ENCODE measurements around the gene RPS15A.

The RPS15A gene

DNA sequence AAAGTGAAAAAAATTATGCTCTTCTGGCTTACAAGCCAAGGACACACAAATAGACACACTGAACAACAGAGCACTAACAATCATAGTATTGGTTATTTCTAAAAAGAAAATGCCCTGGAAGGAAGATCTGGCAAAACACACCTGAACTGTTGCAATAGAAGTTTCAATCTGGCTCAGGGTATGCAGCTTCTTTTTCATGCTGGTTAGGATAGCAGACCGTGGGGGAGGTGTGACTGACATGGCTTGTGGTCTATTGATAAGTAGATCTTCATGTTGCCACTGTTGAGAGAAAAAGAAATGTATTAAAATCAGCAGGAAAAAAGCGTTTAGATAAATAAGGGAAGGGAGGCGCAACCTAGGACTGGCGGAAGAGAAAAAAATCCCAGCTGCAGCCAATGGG lies 37.8 kb upstream of the RPS15A start:
- Histone ChIP-seq H3K9ac (ENCODE audit: insufficient read length) (no peak overlapping the region), H3K36me3 (ENCODE audit: insufficient read depth, low read length) (peaks cover 52% of the 10 kb centered on the region), H3K4me3 (no peak overlapping the region), H3K27ac (no peak overlapping the region), H3K9me3 (ENCODE audit: low read depth, low read length) (no peaks in the 10 kb centered on the region)
- TF ChIP-seq POLR2AphosphoS5 (IDR thresholded peaks at IDR 0.05; ENCODE audit: borderline replicate concordance, low read depth, low read length) (no peak), EZH2 (IDR thresholded peaks at IDR 0.05) (no peak), FOXP2 (optimal IDR thresholded peaks at IDR 0.05; ENCODE audit: control extremely low read depth, extremely low read length, insufficient read depth) (no peak)
- no peak for DNase-seq (ENCODE audit: low read depth, low spot score)

DNA sequence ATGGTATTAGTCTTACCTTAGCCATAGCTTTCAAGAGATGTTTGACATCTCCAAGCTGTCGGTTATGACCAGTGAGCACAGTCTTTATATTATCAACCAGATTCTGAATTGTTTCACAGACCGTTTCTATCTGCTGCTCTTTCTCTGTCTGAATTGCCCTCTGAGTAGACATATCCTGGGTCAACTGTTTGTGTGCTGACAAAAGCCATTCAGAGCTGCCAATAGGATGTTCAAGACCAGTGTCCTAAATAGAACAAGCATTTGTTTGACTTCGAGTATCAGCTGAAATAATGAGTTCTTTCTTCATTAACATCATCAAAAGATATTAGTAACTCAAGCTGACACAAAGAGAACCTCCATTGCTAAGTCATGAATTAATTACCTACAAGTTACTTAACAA lies 26.2 kb upstream of the RPS15A start:
- H3K4me3 ChIP-seq: no peak overlapping the region
- no peak overlapping the region for H3K9ac ChIP-seq (ENCODE audit: insufficient read length)
- no peaks in the 10 kb centered on the region for H3K9me3 ChIP-seq (ENCODE audit: low read depth, low read length)
- no peak for DNase-seq (ENCODE audit: low read depth, low spot score)
- H3K27ac ChIP-seq: no peak overlapping the region
- peaks cover 66% of the 10 kb centered on the region for H3K36me3 ChIP-seq (ENCODE audit: insufficient read depth, low read length)
- TF ChIP-seq FOXP2 (optimal IDR thresholded peaks at IDR 0.05; ENCODE audit: control extremely low read depth, extremely low read length, insufficient read depth) (no peak), POLR2AphosphoS5 (IDR thresholded peaks at IDR 0.05; ENCODE audit: borderline replicate concordance, low read depth, low read length) (no peak), EZH2 (IDR thresholded peaks at IDR 0.05) (no peak)

DNA sequence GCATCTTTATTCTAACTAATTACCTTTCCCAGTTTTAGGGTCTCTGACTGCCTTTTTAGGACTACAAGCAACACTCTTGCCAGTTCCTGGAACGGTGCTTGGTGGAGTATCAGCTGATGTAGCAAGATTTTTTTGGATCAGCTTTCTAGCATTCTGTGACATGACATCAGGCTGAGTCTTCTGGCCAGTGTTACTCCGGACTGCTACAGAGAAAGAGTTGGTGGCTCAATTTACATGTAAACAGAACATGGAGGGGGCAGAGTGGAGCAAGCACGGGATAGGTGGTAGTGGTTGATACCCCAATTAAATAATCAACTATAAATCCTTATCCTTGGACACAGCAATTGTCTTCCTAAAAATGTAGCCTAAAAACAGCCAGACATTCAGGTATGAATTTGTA lies 21.8 kb upstream of the RPS15A start:
- H3K9ac ChIP-seq (ENCODE audit: insufficient read length): no peak overlapping the region
- no peaks in the 10 kb centered on the region for H3K9me3 ChIP-seq (ENCODE audit: low read depth, low read length)
- H3K36me3 ChIP-seq (ENCODE audit: insufficient read depth, low read length): peaks cover 73% of the 10 kb centered on the region
- H3K27ac ChIP-seq: no peak overlapping the region
- DNase-seq (ENCODE audit: low read depth, low spot score): no peak
- TF ChIP-seq FOXP2 (optimal IDR thresholded peaks at IDR 0.05; ENCODE audit: control extremely low read depth, extremely low read length, insufficient read depth) (no peak), EZH2 (IDR thresholded peaks at IDR 0.05) (no peak), POLR2AphosphoS5 (IDR thresholded peaks at IDR 0.05; ENCODE audit: borderline replicate concordance, low read depth, low read length) (no peak)
- H3K4me3 ChIP-seq: no peak overlapping the region

DNA sequence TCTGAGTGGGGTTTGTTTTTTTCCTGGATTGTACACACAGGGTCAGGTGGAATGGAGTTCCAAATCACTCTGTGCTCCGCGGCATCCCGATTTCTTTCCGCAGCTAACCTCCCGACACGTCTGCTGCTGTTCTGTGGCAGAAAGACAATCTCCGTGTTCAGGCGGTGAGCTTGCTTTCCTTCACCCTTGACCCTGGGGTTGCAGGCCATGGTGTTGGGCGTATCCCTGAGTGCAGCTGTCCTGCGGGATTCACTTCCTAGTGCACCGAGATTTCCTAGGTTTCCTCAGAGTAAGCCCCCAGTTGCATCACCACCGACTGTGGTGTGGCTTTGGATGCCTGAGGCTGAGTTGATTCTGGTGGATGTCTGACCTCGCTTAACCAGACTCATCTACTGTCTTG lies 19.0 kb upstream of the RPS15A start:
- Histone ChIP-seq H3K36me3 (ENCODE audit: insufficient read depth, low read length) (peaks cover 49% of the 10 kb centered on the region), H3K9ac (ENCODE audit: insufficient read length) (no peak overlapping the region), H3K27ac (no peak overlapping the region), H3K9me3 (ENCODE audit: low read depth, low read length) (no peaks in the 10 kb centered on the region), H3K4me3 (no peak overlapping the region)
- no peak for DNase-seq (ENCODE audit: low read depth, low spot score)
- TF ChIP-seq EZH2 (IDR thresholded peaks at IDR 0.05) (no peak), FOXP2 (optimal IDR thresholded peaks at IDR 0.05; ENCODE audit: control extremely low read depth, extremely low read length, insufficient read depth) (no peak), POLR2AphosphoS5 (IDR thresholded peaks at IDR 0.05; ENCODE audit: borderline replicate concordance, low read depth, low read length) (no peak)

DNA sequence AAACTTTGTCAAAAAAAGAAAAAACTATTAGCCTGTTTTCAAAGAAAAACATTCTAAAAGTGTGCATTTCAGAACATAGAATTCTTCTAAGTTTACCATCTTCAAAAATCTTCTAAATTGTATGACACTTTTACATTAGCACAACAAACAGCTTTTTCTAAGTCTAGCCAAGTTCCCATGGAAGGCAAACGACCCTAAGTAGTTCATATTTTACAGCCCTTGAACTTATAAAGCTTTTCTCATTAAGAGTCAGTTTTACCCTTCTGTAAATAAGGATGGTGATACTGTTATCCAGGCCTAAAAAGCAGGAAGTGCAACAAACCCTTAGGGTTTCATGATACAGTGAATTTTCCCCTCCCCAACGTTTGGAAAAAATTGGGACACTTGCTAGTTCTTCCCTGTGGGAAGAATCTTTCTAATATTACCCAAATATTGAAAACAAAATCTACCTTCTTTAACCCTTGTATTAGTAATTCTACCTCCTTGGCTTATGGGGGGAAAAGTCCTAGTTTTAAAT lies 15.2 kb upstream of the RPS15A start:
- H3K27ac ChIP-seq: peak overlapping the region; percentile 93

DNA sequence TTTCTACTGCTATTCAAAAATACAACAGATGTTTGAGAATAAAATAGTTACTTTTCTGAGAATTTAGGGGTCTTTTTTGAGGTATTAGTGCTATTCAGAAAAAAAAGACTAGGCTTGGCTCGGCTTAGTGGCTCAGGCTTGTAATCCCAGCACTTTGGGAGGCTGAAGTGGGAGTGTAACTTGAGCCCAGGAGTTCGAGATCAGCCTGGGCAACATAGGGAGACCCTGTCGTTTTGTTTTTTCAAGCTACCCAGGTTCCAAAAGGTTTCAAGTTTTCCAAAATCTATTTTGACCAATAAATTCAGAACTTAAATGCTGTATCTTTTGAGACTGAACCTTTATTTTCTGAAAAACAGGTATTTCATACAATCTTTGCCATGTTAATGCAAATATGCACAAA lies 14.4 kb upstream of the RPS15A start:
- Histone ChIP-seq H3K27ac (peak overlapping the region; percentile 93), H3K4me3 (peak overlapping the region; percentile 60), H3K9ac (ENCODE audit: insufficient read length) (peak overlapping the region; percentile 66), H3K36me3 (ENCODE audit: insufficient read depth, low read length) (peaks cover 20% of the 10 kb centered on the region), H3K9me3 (ENCODE audit: low read depth, low read length) (no peaks in the 10 kb centered on the region)
- TF ChIP-seq EZH2 (IDR thresholded peaks at IDR 0.05): no peak
- no peak for TF ChIP-seq FOXP2 (optimal IDR thresholded peaks at IDR 0.05; ENCODE audit: control extremely low read depth, extremely low read length, insufficient read depth)
- no peak for TF ChIP-seq POLR2AphosphoS5 (IDR thresholded peaks at IDR 0.05; ENCODE audit: borderline replicate concordance, low read depth, low read length)
- DNase-seq (ENCODE audit: low read depth, low spot score): no peak

More for the DNA sequence above, 15.2 kb upstream of the RPS15A start:
- Histone ChIP-seq H3K36me3 (ENCODE audit: insufficient read depth, low read length) (peaks cover 28% of the 10 kb centered on the region), H3K9me3 (ENCODE audit: low read depth, low read length) (no peaks in the 10 kb centered on the region), H3K4me3 (peak overlapping the region; percentile 17; the same call in 1 of the 2 replicates), H3K9ac (ENCODE audit: insufficient read length) (peak overlapping the region; percentile 66)
- TF ChIP-seq EZH2 (IDR thresholded peaks at IDR 0.05) (no peak), FOXP2 (optimal IDR thresholded peaks at IDR 0.05; ENCODE audit: control extremely low read depth, extremely low read length, insufficient read depth) (no peak), POLR2AphosphoS5 (IDR thresholded peaks at IDR 0.05; ENCODE audit: borderline replicate concordance, low read depth, low read length) (no peak)
- no peak for DNase-seq (ENCODE audit: low read depth, low spot score)

- no peak for DNase-seq (ENCODE audit: low read depth, low spot score)
- peaks cover 20% of the 10 kb centered on the region for H3K36me3 ChIP-seq (ENCODE audit: insufficient read depth, low read length)
- no peaks in the 10 kb centered on the region for H3K9me3 ChIP-seq (ENCODE audit: low read depth, low read length)
- H3K27ac ChIP-seq: peak overlapping the region; percentile 93
- H3K4me3 ChIP-seq: peak overlapping the region; percentile 60
- TF ChIP-seq FOXP2 (optimal IDR thresholded peaks at IDR 0.05; ENCODE audit: control extremely low read depth, extremely low read length, insufficient read depth): no peak
- TF ChIP-seq POLR2AphosphoS5 (IDR thresholded peaks at IDR 0.05; ENCODE audit: borderline replicate concordance, low read depth, low read length): no peak
- no peak for TF ChIP-seq EZH2 (IDR thresholded peaks at IDR 0.05)
- H3K9ac ChIP-seq (ENCODE audit: insufficient read length): peak overlapping the region; percentile 66
Measured at GRCh38 chr16:18803569-18804462, 13.7 kb upstream of the RPS15A start.

DNA sequence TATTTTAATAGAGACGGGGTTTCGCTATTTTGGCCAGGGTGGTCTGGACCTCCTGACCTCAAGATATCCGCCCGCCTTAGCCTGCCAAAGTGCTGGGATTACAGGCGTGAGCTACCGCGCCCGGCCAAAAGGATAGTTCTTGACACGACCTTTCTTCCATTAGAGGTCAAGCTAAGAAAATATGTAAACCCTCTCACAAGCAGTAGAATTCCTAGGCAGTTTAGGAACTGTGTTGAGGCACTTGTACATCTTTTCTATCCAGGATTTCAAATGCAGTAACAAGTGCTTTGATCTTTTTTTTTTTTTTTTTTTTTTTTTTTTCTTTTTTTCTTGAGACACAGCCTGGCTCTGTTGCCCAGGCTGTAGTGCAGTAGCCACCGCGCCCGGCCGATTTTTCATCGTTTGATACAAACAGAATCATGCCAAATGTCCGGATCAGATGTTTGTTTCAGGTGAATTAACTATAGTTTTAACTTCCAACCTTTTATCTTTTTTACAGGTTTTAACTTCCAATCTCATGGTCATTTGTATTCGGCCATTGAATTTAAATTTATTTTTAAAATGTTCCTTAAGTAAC lies 12.7 kb upstream of the RPS15A start:
- H3K4me3 ChIP-seq: no peak overlapping the region
- H3K27ac ChIP-seq: peak overlapping the region; percentile 93
- DNase-seq (ENCODE audit: low read depth, low spot score): no peak
- TF ChIP-seq FOXP2 (optimal IDR thresholded peaks at IDR 0.05; ENCODE audit: control extremely low read depth, extremely low read length, insufficient read depth) (no peak), EZH2 (IDR thresholded peaks at IDR 0.05) (no peak), POLR2AphosphoS5 (IDR thresholded peaks at IDR 0.05; ENCODE audit: borderline replicate concordance, low read depth, low read length) (no peak)
- H3K9ac ChIP-seq (ENCODE audit: insufficient read length): peak overlapping the region; percentile 35
- peaks cover 20% of the 10 kb centered on the region for H3K36me3 ChIP-seq (ENCODE audit: insufficient read depth, low read length)
- H3K9me3 ChIP-seq (ENCODE audit: low read depth, low read length): no peaks in the 10 kb centered on the region

Data from SK-N-MC (cell line).